Thoracic aorta (tissue), 2 donors: Measurements from ENCODE around the gene PDE2A. TPM values are rescaled to one million over a fixed set of nuclear protein-coding genes. Genes with fewer than 3 reads are reported as not detected.

Source experiments
- ATAC-seq: fragments of 150-250 bp; one replicate; pipeline ENCODE4 v1.8.0; 2017; ENCODE audit warnings: low read depth; ENCODE audit not compliant: insufficient number of reproducible peaks, low FRiP score
- DNase-seq: peaks from one replicate; pipeline ENCODE4 v3.0.0-alpha.2; 2020; ENCODE audit warnings: low spot score
- H3K27ac ChIP-seq, 2 donors: fragments of 200-600 bp; sonication (generic); 1 replicate in 1 of 2; 2 replicates in 1 of 2; pipeline ENCODE4 v1.5.1; 2016; ENCODE audit warnings: mild to moderate bottlenecking in 2 of 2, moderate library complexity in 2 of 2
- H3K27me3 ChIP-seq: fragments of 200-600 bp; sonication (generic); replicated peaks from 2 replicates; pipeline ENCODE4 v1.6.0; 2016; ENCODE audit warnings: mild to moderate bottlenecking; ENCODE audit not compliant: insufficient read depth
- H3K36me3 ChIP-seq: fragments of 200-600 bp; sonication (generic); one replicate; pipeline ENCODE4 v1.5.1; 2016
- H3K4me1 ChIP-seq, 2 donors: fragments of 200-600 bp; sonication (generic); 1 replicate in 1 of 2; 2 replicates in 1 of 2; pipeline versions ENCODE4 v1.5.1 to v1.6.0; 2016; ENCODE audit warnings: low read depth in 2 of 2, mild to moderate bottlenecking in 1 of 2; ENCODE audit not compliant: control insufficient read depth in 1 of 2
- H3K4me3 ChIP-seq: fragments of 200-600 bp; sonication (generic); 2 replicates; pipeline ENCODE4 v1.5.1; 2016; ENCODE audit warnings: mild to moderate bottlenecking
- H3K9me3 ChIP-seq: fragments of 200-600 bp; sonication (generic); 2 replicates; pipeline ENCODE4 v1.5.1; 2016
- total RNA-seq, 2 donors: library from RNA; depleted of rRNA; stranded (reverse); fragments of >200 nt; gene quantifications; one replicate each; pipeline versions ENCODE4 v1.1.0 to v1.2.3, GENCODE V29; 2016
- TF ChIP-seq, protein P1 (sequence below): fragments of 200-600 bp; sonication (generic); IDR thresholded peaks from one replicate; pipeline ENCODE4 v1.5.1; 2019; ENCODE audit warnings: antibody characterized with exemption

Gene PDE2A
- total RNA-seq, 2 donors from 2014 or later: 28.1 to 37.1 TPM

DNA sequence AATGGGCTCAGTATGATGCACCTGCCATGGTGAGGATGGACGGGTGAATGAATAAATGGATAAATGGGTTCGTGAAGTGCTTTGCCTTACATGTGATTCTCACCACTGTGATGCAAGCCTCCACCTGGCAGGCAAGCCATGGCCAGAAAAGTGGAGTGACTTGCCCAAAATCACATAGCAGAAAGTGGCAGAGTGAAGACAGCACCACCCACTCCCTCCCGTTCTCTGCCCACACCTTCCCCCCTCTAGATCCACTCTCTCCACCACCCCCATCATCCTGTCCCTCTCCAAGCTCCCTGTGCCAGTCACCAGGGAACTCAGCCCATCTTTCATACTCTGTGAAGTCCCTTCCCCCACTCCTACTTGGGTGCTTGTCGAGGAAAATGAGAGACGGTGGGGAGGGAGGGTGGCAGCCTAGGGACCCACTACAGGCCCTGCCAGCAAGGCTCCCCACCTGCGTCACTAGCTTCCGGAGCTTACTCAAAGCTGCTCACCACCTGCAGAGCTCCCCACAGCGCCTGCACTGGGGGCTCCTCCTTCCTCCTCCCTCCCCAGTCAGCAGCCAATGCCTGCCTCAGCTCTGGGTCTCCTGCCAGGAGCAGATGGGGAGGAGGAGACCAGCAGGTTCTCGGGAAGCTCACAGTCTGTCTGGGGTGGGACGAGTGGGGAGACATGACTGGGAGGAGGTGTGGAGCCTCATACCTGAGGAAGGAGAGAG is 82.3 kb downstream of the PDE2A start:
- Histone ChIP-seq H3K36me3 (no peaks in the 10 kb centered on the region), H3K4me3 (no peak overlapping the region), H3K27ac (no peak overlapping the region), H3K27me3 (peaks cover 11% of the 10 kb centered on the region), H3K4me1 (peaks cover 6 to 12% of the 10 kb centered on the region in 2 donors), H3K9me3 (no peaks in the 10 kb centered on the region)
- TF ChIP-seq, protein P1, sequence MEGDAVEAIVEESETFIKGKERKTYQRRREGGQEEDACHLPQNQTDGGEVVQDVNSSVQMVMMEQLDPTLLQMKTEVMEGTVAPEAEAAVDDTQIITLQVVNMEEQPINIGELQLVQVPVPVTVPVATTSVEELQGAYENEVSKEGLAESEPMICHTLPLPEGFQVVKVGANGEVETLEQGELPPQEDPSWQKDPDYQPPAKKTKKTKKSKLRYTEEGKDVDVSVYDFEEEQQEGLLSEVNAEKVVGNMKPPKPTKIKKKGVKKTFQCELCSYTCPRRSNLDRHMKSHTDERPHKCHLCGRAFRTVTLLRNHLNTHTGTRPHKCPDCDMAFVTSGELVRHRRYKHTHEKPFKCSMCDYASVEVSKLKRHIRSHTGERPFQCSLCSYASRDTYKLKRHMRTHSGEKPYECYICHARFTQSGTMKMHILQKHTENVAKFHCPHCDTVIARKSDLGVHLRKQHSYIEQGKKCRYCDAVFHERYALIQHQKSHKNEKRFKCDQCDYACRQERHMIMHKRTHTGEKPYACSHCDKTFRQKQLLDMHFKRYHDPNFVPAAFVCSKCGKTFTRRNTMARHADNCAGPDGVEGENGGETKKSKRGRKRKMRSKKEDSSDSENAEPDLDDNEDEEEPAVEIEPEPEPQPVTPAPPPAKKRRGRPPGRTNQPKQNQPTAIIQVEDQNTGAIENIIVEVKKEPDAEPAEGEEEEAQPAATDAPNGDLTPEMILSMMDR: no peak
- DNase-seq (no peak), ATAC-seq (no peak)

DNA sequence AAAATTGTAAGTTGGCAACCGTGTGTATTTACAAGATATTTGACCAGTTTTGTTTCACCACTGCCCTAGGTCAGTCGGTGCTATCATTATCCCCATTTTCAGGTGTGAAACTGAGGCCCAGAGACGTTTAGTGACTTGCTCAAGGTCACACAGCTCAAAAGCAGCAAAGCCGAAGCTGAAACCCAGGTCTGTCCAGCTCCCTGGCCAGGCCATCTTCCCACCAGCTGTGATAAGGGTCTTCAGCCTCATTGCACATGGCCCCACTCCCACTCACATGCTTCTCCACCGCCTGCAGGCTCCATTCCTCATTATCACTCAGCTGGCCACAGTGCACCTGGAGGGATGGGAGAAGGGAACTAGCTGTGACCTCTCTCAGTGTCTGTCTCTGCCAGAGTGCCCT is 83.2 kb downstream of the PDE2A start:
- Histone ChIP-seq H3K36me3 (no peaks in the 10 kb centered on the region), H3K4me3 (no peak overlapping the region), H3K9me3 (no peaks in the 10 kb centered on the region), H3K4me1 (peaks cover 6 to 12% of the 10 kb centered on the region in 2 donors), H3K27me3 (peaks cover 11% of the 10 kb centered on the region), H3K27ac (no peak overlapping the region)
- TF ChIP-seq, protein P1: no peak
- ATAC-seq: no peak
- no peak for DNase-seq

DNA sequence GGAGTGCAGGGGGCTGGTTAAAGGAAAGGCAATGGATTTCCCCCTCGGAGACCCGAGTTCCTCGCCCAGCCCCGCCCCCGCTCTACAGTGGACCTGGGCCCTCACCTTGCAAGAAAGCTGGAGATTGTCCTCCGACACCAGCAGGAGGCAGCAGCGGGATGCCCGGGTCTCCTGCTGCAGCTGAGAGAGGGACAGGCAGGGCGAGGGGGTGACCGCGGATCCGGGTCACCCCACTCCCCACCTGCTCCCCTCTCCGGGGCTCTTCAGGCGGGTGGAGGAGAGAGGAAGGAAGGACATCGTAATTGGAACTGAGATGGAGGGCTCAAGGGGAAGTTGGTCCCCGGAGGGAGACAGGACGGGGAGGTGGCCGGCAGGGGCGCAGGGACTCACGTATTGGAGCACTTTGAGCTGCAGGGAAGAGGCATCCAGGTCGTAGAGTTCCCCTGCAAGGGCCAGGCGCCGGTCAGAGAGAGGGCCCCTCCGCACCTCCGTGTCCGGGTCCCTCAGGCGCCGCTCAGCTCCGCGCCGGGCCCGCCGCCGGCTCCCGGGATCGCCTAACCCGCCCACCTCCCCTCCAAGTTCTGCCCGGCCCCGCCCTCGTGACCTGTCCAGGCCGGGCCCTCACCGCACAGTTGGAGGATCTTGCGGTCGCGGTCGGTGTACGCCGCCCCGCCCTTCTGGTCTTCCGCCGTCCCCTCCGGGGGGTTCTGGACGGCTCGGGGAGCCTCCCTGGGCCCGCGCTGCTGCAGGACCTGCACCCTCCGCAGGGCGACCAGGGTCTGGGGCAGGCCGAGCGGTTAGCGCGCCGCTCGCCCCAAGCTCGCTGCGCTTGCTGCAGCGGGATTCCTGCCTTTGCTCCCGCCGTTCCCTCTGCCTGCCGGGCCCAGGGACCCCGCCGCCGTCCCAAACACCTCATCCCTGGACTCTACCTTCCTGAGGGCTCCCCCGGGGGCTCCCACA is 84.1 kb downstream of the PDE2A start:
- no peak for DNase-seq
- H3K36me3 ChIP-seq: no peaks in the 10 kb centered on the region
- peaks cover 6 to 12% of the 10 kb centered on the region in 2 donors for H3K4me1 ChIP-seq
- ATAC-seq: no peak
- TF ChIP-seq, protein P1: peak; percentile 17
- H3K4me3 ChIP-seq: peak overlapping the region; percentile 65
- H3K27me3 ChIP-seq: peaks cover 11% of the 10 kb centered on the region
- no peak overlapping the region for H3K27ac ChIP-seq
- no peaks in the 10 kb centered on the region for H3K9me3 ChIP-seq

DNA sequence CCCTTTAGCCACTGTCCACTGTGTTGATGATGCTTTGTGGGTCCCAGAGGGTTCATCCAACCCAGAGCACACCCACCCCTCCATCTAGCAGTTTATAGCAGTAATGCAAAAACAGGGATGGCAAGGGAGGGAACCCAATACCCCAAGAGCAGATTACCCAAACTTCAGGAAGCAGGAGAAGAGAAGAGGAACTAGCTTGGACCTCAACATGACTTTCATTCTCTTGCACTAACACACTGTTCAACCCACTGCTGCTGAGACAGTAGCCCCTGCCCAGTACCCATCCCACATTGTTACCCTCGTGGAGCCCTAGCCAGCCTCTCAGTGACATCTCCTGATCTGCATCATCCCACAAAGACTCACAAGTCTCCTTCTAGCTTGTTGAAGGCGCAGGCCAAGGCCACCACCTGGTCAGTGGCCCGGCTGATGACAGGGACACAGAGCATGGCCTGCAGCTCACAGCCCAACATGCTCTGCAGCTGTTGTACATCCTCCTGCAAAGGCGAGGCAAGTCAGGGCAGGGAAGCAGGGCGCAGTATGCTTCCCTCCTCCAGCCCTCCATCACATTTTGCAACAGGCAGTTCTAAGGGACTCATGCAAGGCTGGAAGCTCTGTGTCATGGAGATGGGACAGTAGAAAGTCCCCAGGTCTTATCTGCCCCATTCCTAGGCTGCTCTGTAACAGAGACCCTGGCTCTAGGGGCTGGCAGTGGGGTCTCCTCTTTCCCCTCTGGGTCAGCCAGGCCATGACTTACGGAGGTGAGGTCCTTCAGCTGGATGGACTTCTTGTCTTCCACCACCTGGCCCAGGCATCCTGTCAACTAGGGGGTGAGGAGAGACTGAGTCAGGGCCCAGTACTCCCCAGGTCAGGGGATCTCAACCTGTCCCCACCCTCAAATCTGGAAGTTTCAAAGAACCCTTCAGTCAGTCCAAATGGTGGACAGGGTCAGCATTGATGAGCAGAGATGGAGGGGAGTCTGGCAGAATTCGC is 85.5 kb downstream of the PDE2A start:
- Histone ChIP-seq H3K36me3 (no peaks in the 10 kb centered on the region), H3K27me3 (peaks cover 11% of the 10 kb centered on the region), H3K9me3 (no peaks in the 10 kb centered on the region), H3K4me1 (peaks cover 6 to 21% of the 10 kb centered on the region in 2 donors), H3K27ac (no peak overlapping the region), H3K4me3 (no peak overlapping the region)
- no peak for DNase-seq
- ATAC-seq: no peak
- TF ChIP-seq, protein P1: no peak
